ENCODE measurements around the gene ARMC3. TPM values are rescaled to one million over a fixed set of nuclear protein-coding genes. Genes with fewer than 3 reads are reported as not detected.

ARMC3 gene
- total RNA-seq, 1 experiment from 2014 or later: not detected

- Histone ChIP-seq H3K27ac (no peak overlapping the region), H3K27me3 (replicated peaks) (no peaks in the 10 kb centered on the region), H3K36me3 (no peaks in the 10 kb centered on the region), H3K4me1 (replicated peaks) (no peaks in the 10 kb centered on the region), H3K4me3 (no peak overlapping the region), H3K9me3 (replicated peaks) (no peaks in the 10 kb centered on the region)
- no peak for DNase-seq (ENCODE audit: low read depth in 1 of 2, low spot score in 2 of 2)
Observed at GRCh38 chr10:22954970-22955369, 27.1 kb downstream of the ARMC3 start.

GRCh38 chr10:22958338-22958737 is 30.5 kb downstream of the ARMC3 start:
- no peaks in the 10 kb centered on the region for H3K4me1 ChIP-seq (replicated peaks)
- no peaks in the 10 kb centered on the region for H3K27me3 ChIP-seq (replicated peaks)
- H3K27ac ChIP-seq: no peak overlapping the region
- H3K36me3 ChIP-seq: no peaks in the 10 kb centered on the region
- no peaks in the 10 kb centered on the region for H3K9me3 ChIP-seq (replicated peaks)
- no peak for DNase-seq (ENCODE audit: low read depth in 1 of 2, low spot score in 2 of 2)
- H3K4me3 ChIP-seq: no peak overlapping the region

GRCh38 chr10:22959292-22959691 is 31.4 kb downstream of the ARMC3 start:
- Histone ChIP-seq H3K4me3 (no peak overlapping the region), H3K9me3 (replicated peaks) (no peaks in the 10 kb centered on the region), H3K4me1 (replicated peaks) (no peaks in the 10 kb centered on the region), H3K36me3 (no peaks in the 10 kb centered on the region), H3K27ac (no peak overlapping the region), H3K27me3 (replicated peaks) (no peaks in the 10 kb centered on the region)
- no peak for DNase-seq (ENCODE audit: low read depth in 1 of 2, low spot score in 2 of 2)

- H3K36me3 ChIP-seq: no peaks in the 10 kb centered on the region
- H3K27ac ChIP-seq: no peak overlapping the region
- no peak for DNase-seq (ENCODE audit: low read depth in 1 of 2, low spot score in 2 of 2)
- no peaks in the 10 kb centered on the region for H3K27me3 ChIP-seq (replicated peaks)
- no peaks in the 10 kb centered on the region for H3K9me3 ChIP-seq (replicated peaks)
- H3K4me3 ChIP-seq: no peak overlapping the region
- no peaks in the 10 kb centered on the region for H3K4me1 ChIP-seq (replicated peaks)
Observed at GRCh38 chr10:22959950-22960349, 32.1 kb downstream of the ARMC3 start.

- H3K9me3 ChIP-seq (replicated peaks): no peaks in the 10 kb centered on the region
- no peaks in the 10 kb centered on the region for H3K27me3 ChIP-seq (replicated peaks)
- H3K36me3 ChIP-seq: no peaks in the 10 kb centered on the region
- no peak overlapping the region for H3K4me3 ChIP-seq
- DNase-seq (ENCODE audit: low read depth in 1 of 2, low spot score in 2 of 2): no peak
- H3K4me1 ChIP-seq (replicated peaks): no peaks in the 10 kb centered on the region
- no peak overlapping the region for H3K27ac ChIP-seq
Observed at GRCh38 chr10:22962817-22963216, 35.0 kb downstream of the ARMC3 start.

- H3K27ac ChIP-seq: no peak overlapping the region
- H3K36me3 ChIP-seq: no peaks in the 10 kb centered on the region
- DNase-seq (ENCODE audit: low read depth in 1 of 2, low spot score in 2 of 2): no peak
- H3K4me3 ChIP-seq: no peak overlapping the region
- H3K4me1 ChIP-seq (replicated peaks): no peaks in the 10 kb centered on the region
- H3K27me3 ChIP-seq (replicated peaks): no peaks in the 10 kb centered on the region
- no peaks in the 10 kb centered on the region for H3K9me3 ChIP-seq (replicated peaks)
Observed at GRCh38 chr10:22969704-22970103, 41.9 kb downstream of the ARMC3 start.

- no peaks in the 10 kb centered on the region for H3K36me3 ChIP-seq
- no peaks in the 10 kb centered on the region for H3K4me1 ChIP-seq (replicated peaks)
- DNase-seq (ENCODE audit: low read depth in 1 of 2, low spot score in 2 of 2): no peak
- H3K9me3 ChIP-seq (replicated peaks): no peaks in the 10 kb centered on the region
- H3K27ac ChIP-seq: no peak overlapping the region
- no peak overlapping the region for H3K4me3 ChIP-seq
- H3K27me3 ChIP-seq (replicated peaks): peaks cover 8% of the 10 kb centered on the region
Observed at GRCh38 chr10:22976534-22976933, 48.7 kb downstream of the ARMC3 start.

- Histone ChIP-seq H3K4me3 (no peak overlapping the region), H3K4me1 (replicated peaks) (no peaks in the 10 kb centered on the region), H3K9me3 (replicated peaks) (no peaks in the 10 kb centered on the region), H3K27me3 (replicated peaks) (peaks cover 8% of the 10 kb centered on the region), H3K27ac (no peak overlapping the region), H3K36me3 (no peaks in the 10 kb centered on the region)
- DNase-seq (ENCODE audit: low read depth in 1 of 2, low spot score in 2 of 2): no peak
Observed at GRCh38 chr10:22977751-22978150, 49.9 kb downstream of the ARMC3 start.

- Histone ChIP-seq H3K4me3 (no peak overlapping the region), H3K4me1 (replicated peaks) (no peaks in the 10 kb centered on the region), H3K9me3 (replicated peaks) (no peaks in the 10 kb centered on the region), H3K27ac (no peak overlapping the region), H3K27me3 (replicated peaks) (peaks cover 9% of the 10 kb centered on the region), H3K36me3 (no peaks in the 10 kb centered on the region)
- DNase-seq (ENCODE audit: low read depth in 1 of 2, low spot score in 2 of 2): no peak
Observed at GRCh38 chr10:22978287-22978686, 50.4 kb downstream of the ARMC3 start.

GRCh38 chr10:22978918-22979317 is 51.1 kb downstream of the ARMC3 start:
- no peaks in the 10 kb centered on the region for H3K9me3 ChIP-seq (replicated peaks)
- H3K4me1 ChIP-seq (replicated peaks): no peaks in the 10 kb centered on the region
- H3K27me3 ChIP-seq (replicated peaks): peaks cover 12% of the 10 kb centered on the region
- H3K27ac ChIP-seq: no peak overlapping the region
- H3K36me3 ChIP-seq: no peaks in the 10 kb centered on the region
- H3K4me3 ChIP-seq: no peak overlapping the region
- DNase-seq (ENCODE audit: low read depth in 1 of 2, low spot score in 2 of 2): no peak

GRCh38 chr10:22980822-22981221 is 53.0 kb downstream of the ARMC3 start:
- no peak overlapping the region for H3K27ac ChIP-seq
- no peaks in the 10 kb centered on the region for H3K9me3 ChIP-seq (replicated peaks)
- H3K27me3 ChIP-seq (replicated peaks): peaks cover 12% of the 10 kb centered on the region
- no peaks in the 10 kb centered on the region for H3K4me1 ChIP-seq (replicated peaks)
- no peak overlapping the region for H3K4me3 ChIP-seq
- DNase-seq (ENCODE audit: low read depth in 1 of 2, low spot score in 2 of 2): no peak
- no peaks in the 10 kb centered on the region for H3K36me3 ChIP-seq

- no peaks in the 10 kb centered on the region for H3K4me1 ChIP-seq (replicated peaks)
- no peak overlapping the region for H3K27ac ChIP-seq
- H3K4me3 ChIP-seq: no peak overlapping the region
- H3K36me3 ChIP-seq: no peaks in the 10 kb centered on the region
- DNase-seq (ENCODE audit: low read depth in 1 of 2, low spot score in 2 of 2): no peak
- H3K9me3 ChIP-seq (replicated peaks): no peaks in the 10 kb centered on the region
- peaks cover 4% of the 10 kb centered on the region; the same call in 1 of the 2 replicates for H3K27me3 ChIP-seq (replicated peaks)
Observed at GRCh38 chr10:22984066-22984465, 56.2 kb downstream of the ARMC3 start.

GRCh38 chr10:22986771-22987542 is 59.1 kb downstream of the ARMC3 start:
- H3K27me3 ChIP-seq (replicated peaks): 0 out of 2 replicates have a peak, but pooled peaks cover 10% of the 10 kb centered on the region
- no peaks in the 10 kb centered on the region for H3K36me3 ChIP-seq
- H3K4me1 ChIP-seq (replicated peaks): no peaks in the 10 kb centered on the region
- no peak overlapping the region for H3K4me3 ChIP-seq
- H3K9me3 ChIP-seq (replicated peaks): no peaks in the 10 kb centered on the region
- peak in 1 of 2 experiments; percentile 23 for DNase-seq (ENCODE audit: low read depth in 1 of 2, low spot score in 2 of 2)
- H3K27ac ChIP-seq: no peak overlapping the region

- peak; percentile 49 to 70 for DNase-seq (ENCODE audit: low read depth in 1 of 2, low spot score in 2 of 2)
- no peaks in the 10 kb centered on the region for H3K36me3 ChIP-seq
- no peaks in the 10 kb centered on the region for H3K9me3 ChIP-seq (replicated peaks)
- 0 out of 2 replicates have a peak, but pooled peaks cover 10% of the 10 kb centered on the region for H3K27me3 ChIP-seq (replicated peaks)
- H3K27ac ChIP-seq: no peak overlapping the region
- no peaks in the 10 kb centered on the region for H3K4me1 ChIP-seq (replicated peaks)
- H3K4me3 ChIP-seq: no peak overlapping the region
Observed at GRCh38 chr10:22988581-22989360, 60.9 kb downstream of the ARMC3 start.
